SK-N-SH treated with all-trans-retinoic acid at 6 μM for 48 hours (cell line): ENCODE data around the gene TEKT1.

ENCODE experiments used
- ATAC-seq: fragments of 200-7000 bp; cut with Tn5 transposase; 3 replicates; pipeline ENCODE4 v1.9.1; 2020; ENCODE audit warnings: mild to moderate bottlenecking, moderate library complexity
- ARNTL ChIP-seq: fragments of 450-650 bp; formaldehyde crosslinking; IDR thresholded peaks from 2 replicates; pipeline ENCODE4 v1.5.0; 2020; ENCODE audit warnings: low read depth, mild to moderate bottlenecking, moderate library complexity, borderline replicate concordance
- BACH2 ChIP-seq: fragments of 250-450 bp; sonication (Bioruptor Pico); IDR thresholded peaks from 2 replicates; pipeline ENCODE4 v1.9.0; 2021; ENCODE audit warnings: mild to moderate bottlenecking, borderline replicate concordance
- CREB5 ChIP-seq: fragments of 250-450 bp; sonication (Bioruptor Pico); IDR thresholded peaks from 2 replicates; pipeline ENCODE4 v1.5.1; 2020; ENCODE audit warnings: low read depth, mild to moderate bottlenecking, moderate library complexity
- CSDC2 ChIP-seq: fragments of 250-450 bp; sonication (Bioruptor Pico); IDR thresholded peaks from 2 replicates; pipeline ENCODE4 v1.5.0; 2020; ENCODE audit warnings: mild to moderate bottlenecking, moderate library complexity
- CSRNP3 ChIP-seq: fragments of 250-450 bp; sonication (Bioruptor Pico); IDR thresholded peaks from 2 replicates; pipeline ENCODE4 v1.5.1; 2021; ENCODE audit warnings: mild to moderate bottlenecking, moderate library complexity
- ESRRG ChIP-seq: fragments of 250-450 bp; sonication (Bioruptor Pico); IDR thresholded peaks from 2 replicates; pipeline ENCODE4 v1.6.1; 2021; ENCODE audit warnings: mild to moderate bottlenecking
- ISL1 ChIP-seq: fragments of 250-450 bp; sonication (Bioruptor Pico); IDR thresholded peaks from 2 replicates; pipeline ENCODE4 v2.1.2; 2022; ENCODE audit warnings: mild to moderate bottlenecking, moderate library complexity
- OSR1 ChIP-seq: fragments of 250-450 bp; sonication (Bioruptor Pico); IDR thresholded peaks from 2 replicates; pipeline ENCODE4 v1.8.0; 2022; ENCODE audit warnings: moderate library complexity, mild to moderate bottlenecking, inconsistent platforms
- PATZ1 ChIP-seq: fragments of 250-450 bp; sonication (Bioruptor Pico); IDR thresholded peaks from 2 replicates; pipeline ENCODE4 v1.8.0; 2020; ENCODE audit warnings: mild to moderate bottlenecking, moderate library complexity, borderline replicate concordance
- POU6F1 ChIP-seq: fragments of 250-450 bp; sonication (Bioruptor Pico); IDR thresholded peaks from 2 replicates; pipeline ENCODE4 v1.8.0; 2021; ENCODE audit warnings: low read depth, mild to moderate bottlenecking, moderate library complexity, borderline replicate concordance
- PPARA ChIP-seq: fragments of 250-450 bp; sonication (Bioruptor Pico); IDR thresholded peaks from 2 replicates; pipeline ENCODE4 v1.5.0; 2020; ENCODE audit warnings: mild to moderate bottlenecking, borderline replicate concordance
- RARB ChIP-seq: fragments of 250-450 bp; sonication (Bioruptor Pico); IDR thresholded peaks from 2 replicates; pipeline ENCODE4 v1.8.0; 2021; ENCODE audit warnings: mild to moderate bottlenecking, moderate library complexity
- SNAI2 ChIP-seq: fragments of 250-450 bp; sonication (Bioruptor Pico); IDR thresholded peaks from 2 replicates; pipeline ENCODE4 v1.5.0; 2020; ENCODE audit warnings: mild to moderate bottlenecking, moderate library complexity
- TOX ChIP-seq: fragments of 250-450 bp; sonication (Bioruptor Pico); IDR thresholded peaks from 2 replicates; pipeline ENCODE4 v1.8.0; 2021; ENCODE audit warnings: mild to moderate bottlenecking, moderate library complexity, borderline replicate concordance
- TSHZ2 ChIP-seq: fragments of 250-450 bp; sonication (Bioruptor Pico); IDR thresholded peaks from 2 replicates; pipeline ENCODE4 v1.5.0; 2020; ENCODE audit warnings: mild to moderate bottlenecking, moderate library complexity
- ZC3H10 ChIP-seq: fragments of 250-450 bp; sonication (Bioruptor Pico); IDR thresholded peaks from 2 replicates; pipeline ENCODE4 v1.5.1; 2021; ENCODE audit warnings: mild to moderate bottlenecking, moderate library complexity
- ZFP3 ChIP-seq: fragments of 250-450 bp; sonication (Bioruptor Pico); IDR thresholded peaks from 2 replicates; pipeline ENCODE4 v1.5.0; 2020; ENCODE audit warnings: mild to moderate bottlenecking, moderate library complexity
- ZFP30 ChIP-seq: fragments of 450-650 bp; formaldehyde crosslinking; IDR thresholded peaks from 2 replicates; pipeline ENCODE4 v1.5.0; 2022; ENCODE audit warnings: mild to moderate bottlenecking, moderate library complexity
- ZNF565 ChIP-seq: fragments of 450-650 bp; formaldehyde crosslinking; conservative IDR thresholded peaks from 2 replicates; pipeline ENCODE4 v1.5.0; 2020; ENCODE audit warnings: low read depth, mild to moderate bottlenecking, moderate library complexity
- ZNF70 ChIP-seq: fragments of 450-650 bp; formaldehyde crosslinking; IDR thresholded peaks from 2 replicates; pipeline ENCODE4 v1.5.0; 2020; ENCODE audit warnings: mild to moderate bottlenecking, moderate library complexity

The TEKT1 gene

GRCh38 chr17:6787081-6787693, 44.3 kb downstream of the TEKT1 start:
- TF ChIP-seq ISL1 (no peak), RARB (CRISPR knock-in tag) (no peak), CSRNP3 (no peak), CREB5 (CRISPR knock-in tag) (no peak), SNAI2 (CRISPR knock-in tag) (no peak), TOX (CRISPR knock-in tag) (no peak), TSHZ2 (CRISPR knock-in tag) (no peak), POU6F1 (no peak), BACH2 (CRISPR knock-in tag) (no peak), OSR1 (no peak), ZNF565 (CRISPR knock-in tag) (no peak), PATZ1 (CRISPR knock-in tag) (no peak), ZFP3 (CRISPR knock-in tag) (no peak), ARNTL (no peak), ZFP30 (CRISPR knock-in tag) (no peak)
- no peak for ATAC-seq

GRCh38 chr17:6786618-6787017, 44.9 kb downstream of the TEKT1 start:
- ATAC-seq, result no peak
- TF ChIP-seq TOX (CRISPR knock-in tag), result no peak
- TF ChIP-seq ZC3H10 (CRISPR knock-in tag), result no peak
- no peak for TF ChIP-seq ZNF565 (CRISPR knock-in tag)
- TF ChIP-seq PATZ1 (CRISPR knock-in tag), result no peak
- TF ChIP-seq ESRRG (CRISPR knock-in tag), result no peak
- TF ChIP-seq ZFP30 (CRISPR knock-in tag), result no peak
- TF ChIP-seq POU6F1, result no peak
- TF ChIP-seq ZNF70 (CRISPR knock-in tag), result no peak
- TF ChIP-seq ZFP3 (CRISPR knock-in tag), result no peak
- no peak for TF ChIP-seq ARNTL
- no peak for TF ChIP-seq RARB (CRISPR knock-in tag)
- TF ChIP-seq BACH2 (CRISPR knock-in tag), result no peak
- TF ChIP-seq OSR1, result no peak
- no peak for TF ChIP-seq PPARA (CRISPR knock-in tag)
- no peak for TF ChIP-seq CSRNP3
- TF ChIP-seq CSDC2 (CRISPR knock-in tag), result no peak
- no peak for TF ChIP-seq ISL1
- no peak for TF ChIP-seq TSHZ2 (CRISPR knock-in tag)
